GM12878 (cell line): ENCODE measurements around the gene COL7A1. TPM values are rescaled to one million over a fixed set of nuclear protein-coding genes. Genes with fewer than 3 reads are reported as not detected.

Experiments
- CBFB ChIP-seq: IDR thresholded peaks from 2 replicates; pipeline ENCODE4 v1.6.1; 2016; ENCODE audit warnings: antibody characterized with exemption, low read depth
- CREB1 ChIP-seq: IDR thresholded peaks from 2 replicates; pipeline ENCODE4 v1.6.1; 2012; ENCODE audit warnings: low read depth, mild to moderate bottlenecking, inconsistent platforms
- ESRRA ChIP-seq: IDR thresholded peaks from 2 replicates; pipeline ENCODE4 v1.6.1; 2012; ENCODE audit warnings: mild to moderate bottlenecking, low read length, improper control_type of control experiment
- LARP7 ChIP-seq: fragments of 450-650 bp; IDR thresholded peaks from 2 replicates; pipeline ENCODE4 v1.6.1; 2017; ENCODE audit warnings: mild to moderate bottlenecking
- POU2F2 ChIP-seq: IDR thresholded peaks from 3 replicates; pipeline ENCODE4 v1.6.1; 2011; ENCODE audit warnings: low read depth, mild to moderate bottlenecking, low read length, borderline replicate concordance
- RCOR1 ChIP-seq: conservative IDR thresholded peaks from 2 replicates; pipeline ENCODE4 v1.6.1; 2012; ENCODE audit warnings: low read depth, low read length, improper control_type of control experiment
- SMARCA5 ChIP-seq: fragments of 450-650 bp; IDR thresholded peaks from 2 replicates; pipeline ENCODE4 v1.6.1; 2017; ENCODE audit warnings: mild to moderate bottlenecking
- polyA plus RNA-seq, 11 experiments: library from polyadenylated mRNA; depleted of rRNA in 4 of 11; unstranded in 6 of 11; stranded (reverse) in 5 of 11; fragments of >200 nt; fragmentation: Nextera tagmentation in 4 of 11; fragmentation: Illumina TruSeq in 1 of 11; extraction: Ambion mirVana in 4 of 11; extraction: Trizol in 1 of 11; gene quantifications; 1 replicate in 1 of 11; 2 replicates in 10 of 11; pipeline versions ENCODE4 v1.2.1 to v1.2.3, GENCODE V29; 2011 to 2016; ENCODE audit warnings: inconsistent platforms in 2 of 11, missing spikeins in 2 of 11, low read depth in 1 of 11
- total RNA-seq, 4 experiments: library from RNA; depleted of rRNA in 3 of 4; stranded (reverse); fragments of >200 nt in 3 of 4; fragmentation: Illumina TruSeq in 1 of 4; extraction: Trizol in 1 of 4; gene quantifications; 2 replicates each; pipeline versions ENCODE4 v1.2.1 to v1.2.3, GENCODE V29; 2013 to 2021
- TF ChIP-seq, protein P1 (sequence below): fragments of 450-650 bp; IDR thresholded peaks from 2 replicates; pipeline ENCODE4 v1.6.1; 2018; ENCODE audit warnings: borderline replicate concordance, mild to moderate bottlenecking; ENCODE audit not compliant: partially characterized antibody
- TF ChIP-seq, protein P2 (sequence below): IDR thresholded peaks from 2 replicates; pipeline ENCODE4 v1.6.1; 2011; ENCODE audit warnings: low read depth, low read length, improper control_type of control experiment, borderline replicate concordance

The COL7A1 gene
- total and polyA plus RNA-seq, 10 of the 15 experiments (the other 5 are each of a cell fraction or from before 2014, with no cell fraction given), result 0.01 to 1.9 (median 0.29) TPM; not detected in 1

DNA sequence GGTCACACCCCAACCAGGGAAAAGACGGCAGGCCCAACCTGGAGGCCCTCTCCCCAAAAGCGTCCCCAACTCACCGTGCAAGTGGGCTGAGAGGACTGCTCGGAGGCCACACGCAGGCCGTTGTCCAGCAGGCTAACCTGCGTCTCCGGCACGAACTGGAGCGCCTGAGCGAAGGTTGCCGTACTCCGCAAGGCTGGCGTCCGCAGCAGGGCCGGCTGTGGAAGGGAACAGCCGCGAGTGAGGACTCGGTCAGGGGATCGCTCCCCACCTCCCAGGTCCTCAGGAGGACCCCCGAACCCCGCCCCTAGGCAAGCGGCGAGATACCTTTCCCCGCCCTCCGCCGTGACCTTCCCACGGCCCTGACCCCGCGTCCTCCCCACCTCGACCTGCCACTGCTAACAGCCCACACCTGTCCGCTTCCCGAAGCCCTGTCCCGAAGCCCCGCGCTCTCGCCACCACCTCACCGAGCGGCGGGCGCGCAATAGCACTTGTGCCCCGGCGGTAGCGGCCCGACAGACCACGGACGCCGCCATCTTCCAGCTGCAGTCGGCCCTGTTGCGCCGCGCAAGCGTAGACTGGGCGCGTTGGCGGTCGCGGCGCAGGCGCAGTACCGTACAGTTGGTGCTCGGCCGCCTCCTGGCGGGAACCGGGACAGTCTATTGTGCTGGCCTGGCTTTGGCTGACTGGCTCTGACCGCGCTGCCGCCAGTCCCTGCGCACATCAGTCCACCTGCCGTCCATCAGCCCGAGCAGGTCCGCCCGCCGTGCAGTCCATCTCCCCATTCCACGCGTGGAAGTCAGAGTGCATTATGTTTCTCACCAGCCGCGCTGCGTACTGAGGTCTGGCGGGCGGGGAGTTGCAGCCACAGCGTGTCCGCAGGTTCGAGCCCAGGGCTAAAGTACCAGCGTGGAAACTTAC lies 14.2 kb upstream of the COL7A1 start, which contains the start of gene UQCRC1 (continued):
- TF ChIP-seq, protein P1, sequence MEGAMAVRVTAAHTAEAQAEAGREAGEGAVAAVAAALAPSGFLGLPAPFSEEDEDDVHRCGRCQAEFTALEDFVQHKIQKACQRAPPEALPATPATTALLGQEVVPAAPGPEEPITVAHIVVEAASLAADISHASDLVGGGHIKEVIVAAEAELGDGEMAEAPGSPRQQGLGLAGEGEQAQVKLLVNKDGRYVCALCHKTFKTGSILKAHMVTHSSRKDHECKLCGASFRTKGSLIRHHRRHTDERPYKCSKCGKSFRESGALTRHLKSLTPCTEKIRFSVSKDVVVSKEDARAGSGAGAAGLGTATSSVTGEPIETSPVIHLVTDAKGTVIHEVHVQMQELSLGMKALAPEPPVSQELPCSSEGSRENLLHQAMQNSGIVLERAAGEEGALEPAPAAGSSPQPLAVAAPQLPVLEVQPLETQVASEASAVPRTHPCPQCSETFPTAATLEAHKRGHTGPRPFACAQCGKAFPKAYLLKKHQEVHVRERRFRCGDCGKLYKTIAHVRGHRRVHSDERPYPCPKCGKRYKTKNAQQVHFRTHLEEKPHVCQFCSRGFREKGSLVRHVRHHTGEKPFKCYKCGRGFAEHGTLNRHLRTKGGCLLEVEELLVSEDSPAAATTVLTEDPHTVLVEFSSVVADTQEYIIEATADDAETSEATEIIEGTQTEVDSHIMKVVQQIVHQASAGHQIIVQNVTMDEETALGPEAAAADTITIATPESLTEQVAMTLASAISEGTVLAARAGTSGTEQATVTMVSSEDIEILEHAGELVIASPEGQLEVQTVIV, result no peak
- TF ChIP-seq ESRRA (peak; percentile 75; the same call in 1 of the 2 replicates), CREB1 (peak; percentile 19; the same call in 1 of the 2 replicates), LARP7 (peak; percentile 54; the same call in 1 of the 2 replicates), RCOR1 (0 out of 2 replicates have a peak, but pooled peaks have one; percentile 6), CBFB (no peak), SMARCA5 (peak; percentile 92), POU2F2 (peak; percentile 40; the same call in 1 of the 3 replicates)
- TF ChIP-seq, protein P2, sequence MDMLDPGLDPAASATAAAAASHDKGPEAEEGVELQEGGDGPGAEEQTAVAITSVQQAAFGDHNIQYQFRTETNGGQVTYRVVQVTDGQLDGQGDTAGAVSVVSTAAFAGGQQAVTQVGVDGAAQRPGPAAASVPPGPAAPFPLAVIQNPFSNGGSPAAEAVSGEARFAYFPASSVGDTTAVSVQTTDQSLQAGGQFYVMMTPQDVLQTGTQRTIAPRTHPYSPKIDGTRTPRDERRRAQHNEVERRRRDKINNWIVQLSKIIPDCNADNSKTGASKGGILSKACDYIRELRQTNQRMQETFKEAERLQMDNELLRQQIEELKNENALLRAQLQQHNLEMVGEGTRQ, result no peak
